Stromal cell of bone marrow (primary cell): Measurements from ENCODE around the gene VOPP1.
"Not testable (repeated sequence)": the region's sequence is repeated elsewhere in the genome, so short reads cannot be mapped to it uniquely, and the experiment has no call there.

Experiments
- DNase-seq: peaks from one replicate; pipeline ENCODE4 v3.0.0-alpha.2; 2012; ENCODE audit warnings: low read depth

Gene VOPP1

DNA sequence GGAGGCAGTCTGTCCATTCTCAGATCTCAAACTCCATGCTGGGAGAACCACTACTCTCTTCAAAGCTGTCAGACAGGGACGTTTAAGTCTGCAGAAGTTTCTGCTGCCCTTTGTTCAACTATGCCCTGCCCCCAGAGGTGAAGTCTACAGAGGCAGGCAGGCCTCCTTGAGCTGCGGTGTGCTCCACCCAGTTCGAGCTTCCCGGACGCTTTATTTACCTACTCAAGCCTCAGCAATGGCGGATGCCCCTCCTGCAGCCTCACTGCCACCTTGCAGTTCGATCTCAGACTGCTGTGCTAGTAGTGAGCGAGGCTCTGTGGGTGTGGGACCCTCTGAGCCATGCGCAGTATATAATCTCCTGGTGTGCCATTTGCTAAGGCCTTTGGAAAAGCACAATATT lies 10.4 kb upstream of the VOPP1 start:
- DNase-seq: not testable (repeated sequence)

DNA sequence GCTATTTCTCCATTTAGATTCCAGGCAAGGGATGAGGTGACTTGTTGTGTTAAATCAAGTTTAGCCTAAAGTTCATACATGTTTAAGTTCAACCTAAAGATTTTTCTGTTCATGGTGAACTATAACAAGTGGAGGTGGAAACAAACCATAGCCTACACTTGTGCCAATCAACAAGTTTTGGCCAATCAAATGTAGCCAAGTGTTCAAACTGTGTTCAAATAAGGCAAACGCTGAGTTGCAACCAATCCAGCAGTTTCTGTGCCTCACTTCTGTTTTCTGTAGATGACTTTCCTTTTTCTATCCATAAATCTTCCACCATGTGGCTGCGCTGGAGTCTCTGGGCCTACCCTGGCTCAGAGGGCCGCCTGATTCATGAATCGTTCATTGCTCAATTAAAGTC lies 4.5 kb upstream of the VOPP1 start:
- no peak for DNase-seq

DNA sequence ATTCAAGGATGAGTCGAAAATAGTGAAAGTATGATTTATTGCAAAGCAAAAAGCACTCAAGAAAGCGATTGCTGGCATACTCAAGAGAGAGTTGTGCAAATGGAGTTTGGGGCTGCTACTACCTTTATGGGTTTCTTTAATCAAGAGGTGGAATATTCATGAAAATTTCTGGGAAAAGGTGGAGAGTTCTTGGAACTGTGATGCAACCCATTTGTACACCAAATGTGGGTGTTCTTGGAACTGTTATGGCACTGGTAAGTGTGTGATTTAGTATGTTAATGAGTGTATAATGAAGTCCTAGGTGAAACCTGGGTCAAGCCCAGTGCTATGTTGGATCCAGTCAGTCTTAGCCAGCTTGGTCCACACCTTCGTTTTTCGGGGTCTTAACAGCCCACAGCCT lies 3.4 kb upstream of the VOPP1 start:
- no peak for DNase-seq

DNA sequence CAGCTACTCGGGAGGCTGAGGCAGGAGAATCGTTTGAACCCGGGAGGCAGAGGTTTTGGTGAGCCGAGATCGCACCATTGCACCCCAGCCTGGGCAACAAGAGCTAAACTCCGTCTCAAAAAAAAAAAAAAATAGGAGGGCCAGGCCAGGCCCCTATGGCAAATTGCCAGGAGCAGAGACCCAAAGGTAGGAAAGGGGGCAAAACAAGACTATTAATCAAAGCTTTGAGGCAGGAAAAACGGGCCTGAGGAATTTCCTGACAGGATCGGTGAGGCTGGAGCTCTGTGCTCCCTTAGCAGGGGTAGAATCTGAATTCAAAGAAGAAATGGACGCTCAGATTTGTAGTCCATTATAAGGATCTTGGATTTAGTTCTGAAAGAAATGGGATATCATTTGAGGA lies 2.8 kb upstream of the VOPP1 start:
- DNase-seq: no peak

DNA sequence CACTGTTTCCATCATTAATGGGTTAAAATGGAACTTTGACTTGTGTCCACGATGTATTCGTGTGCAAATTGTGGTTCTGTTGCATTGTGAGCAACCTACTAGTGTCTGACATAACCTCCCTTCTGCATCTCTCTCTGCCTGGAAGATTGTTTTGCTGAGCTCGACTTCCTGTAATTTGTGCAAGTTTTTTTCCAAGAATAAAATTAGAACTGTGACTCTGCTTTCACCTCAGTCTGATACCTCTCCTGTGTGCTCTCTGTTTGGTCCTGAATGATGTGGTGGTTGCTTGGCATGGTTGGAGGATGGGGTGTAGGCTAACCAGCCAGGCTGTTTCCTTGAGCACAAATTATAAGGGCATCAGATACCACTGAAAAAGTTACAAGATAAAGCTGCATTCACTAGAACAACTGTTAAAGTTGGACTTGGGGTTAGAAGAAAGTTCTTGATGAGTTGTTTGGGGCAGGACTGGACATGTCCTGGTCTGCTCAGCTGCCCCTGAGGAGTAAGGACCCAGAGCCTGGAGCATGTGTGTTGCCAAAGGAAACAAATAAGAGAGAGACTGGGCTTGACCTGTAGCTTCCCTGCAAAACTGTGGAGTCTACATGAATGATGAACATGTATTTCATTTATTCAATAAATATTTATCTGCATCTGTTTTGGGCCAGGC lies 1.9 kb upstream of the VOPP1 start:
- DNase-seq: peak; percentile 24

DNA sequence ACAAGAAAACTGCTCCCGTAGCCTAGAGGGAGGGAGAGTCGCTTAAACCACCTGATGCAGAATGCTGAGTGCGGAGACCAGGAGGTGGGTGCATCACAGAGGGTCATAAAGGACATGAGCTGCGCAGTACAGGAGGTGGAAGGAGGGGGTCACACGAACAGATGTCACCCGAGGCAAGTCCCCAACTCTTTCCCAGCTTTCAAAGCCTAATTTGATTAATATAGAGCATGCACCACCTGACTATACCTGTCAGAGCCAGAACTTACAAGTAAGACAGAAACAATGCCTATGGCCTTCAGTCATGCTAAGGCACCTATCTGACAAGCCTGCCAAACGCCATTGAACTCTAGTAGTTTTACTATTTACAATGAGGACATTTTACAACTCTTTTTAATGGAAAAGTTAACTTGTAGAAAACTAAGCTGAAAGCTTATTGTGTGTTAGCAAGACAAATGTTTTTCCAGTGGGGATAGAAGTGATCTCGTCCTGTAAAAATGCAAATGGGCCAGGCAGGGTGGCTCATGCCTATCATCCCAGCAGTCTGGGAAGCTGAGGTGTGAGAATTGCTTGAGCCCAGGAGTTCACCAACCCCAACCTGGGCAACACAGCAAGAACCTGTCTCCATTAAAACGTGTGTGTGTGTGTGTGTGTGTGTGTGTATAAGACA lies 1.1 kb upstream of the VOPP1 start:
- no peak for DNase-seq

DNA sequence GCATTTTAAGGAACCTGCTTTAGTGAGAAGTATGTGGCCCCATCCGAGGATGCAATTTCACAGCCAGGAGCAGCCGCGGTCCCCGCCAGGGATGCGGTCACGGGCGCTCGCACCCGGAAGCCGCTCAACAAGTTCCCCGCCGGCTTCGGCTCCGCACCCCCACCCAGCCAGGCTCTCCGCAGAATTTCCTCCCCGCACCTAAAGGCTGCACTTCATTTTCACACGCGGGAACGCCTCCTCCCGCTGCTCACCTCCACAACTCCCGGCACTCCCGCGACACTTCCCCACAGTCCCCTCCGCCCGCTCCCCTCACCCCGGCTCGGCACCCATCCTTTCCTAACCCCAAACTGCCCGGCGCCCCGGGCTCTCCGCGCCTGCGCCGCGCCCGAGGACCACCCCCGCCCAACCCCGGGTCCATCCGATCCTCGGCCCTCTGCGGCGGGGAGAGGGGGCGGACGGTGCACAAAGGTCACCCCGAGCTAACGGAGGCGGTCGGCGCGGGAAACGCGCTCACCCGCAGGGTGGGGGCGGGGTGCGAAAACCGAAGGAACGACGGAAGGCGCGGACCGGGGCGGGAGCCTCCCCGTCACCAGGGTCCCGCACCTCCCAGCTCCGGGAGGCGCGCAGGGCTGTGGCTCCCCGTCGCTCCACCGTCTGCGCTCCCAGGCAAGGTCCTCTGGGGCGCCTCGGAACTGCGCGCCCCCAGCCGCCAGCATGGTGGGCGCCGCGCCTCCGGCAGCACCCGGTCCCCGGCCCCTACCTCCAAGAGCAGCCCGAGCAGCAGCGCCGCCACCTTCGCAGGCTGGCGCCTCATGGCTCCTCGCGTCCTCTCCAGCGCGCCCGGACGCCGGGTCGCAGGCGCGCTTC lies 558 bp downstream of the VOPP1 start:
- DNase-seq: no peak

DNA sequence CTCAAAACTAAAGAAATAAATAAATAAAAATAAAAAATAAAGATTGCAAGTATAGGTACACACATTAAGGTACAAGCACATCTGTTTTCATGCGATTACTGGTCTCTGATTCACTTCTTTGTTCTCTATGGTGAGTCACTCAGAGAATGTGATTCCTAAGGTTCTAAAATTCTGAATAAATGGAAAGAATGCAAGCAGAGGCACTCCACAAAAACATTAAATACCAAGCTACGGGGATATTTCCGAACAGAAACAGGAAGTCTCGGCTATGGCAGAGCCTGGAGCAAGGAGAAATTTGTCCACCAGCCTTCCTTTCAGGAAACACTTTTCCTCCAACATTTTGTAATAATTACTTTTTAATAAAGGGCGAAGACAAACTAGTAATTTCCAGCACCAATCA lies 1.4 kb downstream of the VOPP1 start:
- no peak for DNase-seq

DNA sequence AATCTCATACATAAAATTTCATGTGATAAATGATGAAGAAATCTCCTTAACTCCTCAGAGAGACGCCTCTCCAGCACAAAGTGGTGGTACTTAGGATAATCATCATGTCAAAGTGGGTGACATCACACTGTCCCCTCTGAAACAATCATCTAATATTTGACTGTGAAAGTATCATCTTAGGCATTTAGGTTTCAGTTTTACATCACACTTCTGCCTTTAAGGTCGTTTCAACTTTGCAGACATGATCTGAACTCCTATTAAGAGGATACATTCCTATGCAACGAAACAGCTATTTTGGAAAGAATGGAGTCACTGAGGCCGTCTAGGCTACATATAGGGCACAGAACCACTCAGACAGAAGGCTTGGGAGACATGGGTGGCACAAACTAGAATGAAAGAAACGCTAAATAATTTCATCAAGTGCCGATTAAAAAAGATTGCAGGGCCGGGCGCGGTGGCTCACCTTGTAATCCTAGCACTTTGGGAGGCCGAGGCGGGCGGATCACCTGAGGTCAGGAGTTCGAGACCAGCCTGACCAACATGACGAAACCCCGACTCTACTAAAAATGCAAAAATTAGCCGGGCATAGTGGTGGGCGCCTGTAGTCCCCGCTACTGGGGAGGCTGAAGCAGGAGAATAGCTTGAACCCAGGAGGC lies 2.0 kb downstream of the VOPP1 start:
- DNase-seq: no peak

DNA sequence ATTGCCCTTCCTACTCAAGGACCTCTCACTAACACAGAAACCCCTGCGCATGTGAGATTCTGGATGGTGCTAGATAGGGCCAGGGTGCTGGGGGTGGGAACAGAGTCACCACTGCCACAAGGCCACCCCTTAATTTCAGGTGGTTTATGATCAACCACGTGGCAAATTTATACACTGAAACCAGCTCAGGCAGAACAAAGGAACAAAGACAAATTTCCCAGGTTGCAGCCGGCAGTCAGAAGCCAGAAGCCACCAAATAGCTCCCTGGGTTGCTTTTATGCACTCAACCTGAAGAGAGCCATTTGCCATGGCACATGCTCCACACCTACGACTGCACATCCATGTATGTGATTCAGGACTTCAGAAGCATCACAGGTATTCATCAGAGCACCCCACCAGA lies 2.5 kb downstream of the VOPP1 start:
- no peak for DNase-seq

DNA sequence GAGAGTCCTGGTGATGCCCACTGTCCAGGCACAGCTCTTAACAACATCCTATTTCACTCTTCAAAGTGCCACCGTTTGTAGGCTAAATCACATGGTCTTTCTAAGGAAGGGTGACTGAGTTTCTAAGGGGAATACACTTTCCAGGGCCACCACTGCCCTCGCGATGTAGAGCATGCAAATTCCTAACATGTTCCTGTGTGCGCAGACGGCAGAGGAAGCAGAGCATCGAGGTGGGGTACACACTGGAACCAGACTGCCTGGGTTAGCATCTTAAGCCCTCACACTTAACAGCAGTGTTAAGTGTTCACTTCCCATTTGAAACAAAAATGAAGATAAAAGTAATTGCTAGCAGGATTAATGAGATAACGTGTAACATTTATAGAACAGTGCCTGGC lies 3.0 kb downstream of the VOPP1 start:
- no peak for DNase-seq

DNA sequence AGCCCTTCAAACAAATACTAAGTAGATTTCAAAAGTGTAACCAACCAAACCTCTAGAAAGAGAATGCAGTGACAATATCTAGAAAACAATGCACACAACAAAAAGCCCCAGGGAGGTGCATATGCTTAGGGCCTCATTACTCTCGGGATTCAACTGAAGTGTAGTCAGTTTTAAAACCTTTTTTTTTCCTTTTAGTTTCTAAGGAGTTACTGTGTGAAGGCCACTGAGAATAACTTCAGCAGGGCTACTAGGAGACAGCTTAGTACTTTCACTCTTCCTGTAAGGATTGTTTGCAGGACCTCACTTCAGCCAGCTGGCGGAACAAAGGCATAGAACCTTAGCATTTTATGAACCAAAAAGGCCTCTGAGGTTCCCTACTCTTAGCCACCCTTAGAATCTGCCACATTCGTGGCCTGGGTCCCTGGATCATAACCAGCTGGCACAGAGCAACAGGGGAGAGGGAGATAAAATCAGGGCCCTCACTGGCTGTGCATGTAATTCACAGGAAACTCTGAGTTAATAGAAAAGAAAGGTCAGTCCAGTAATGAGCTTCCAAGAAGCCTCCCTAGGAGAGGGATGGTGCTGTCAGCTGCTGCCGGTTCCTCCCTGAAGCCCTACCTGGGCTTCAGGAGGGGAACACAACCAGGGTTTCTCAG lies 3.6 kb downstream of the VOPP1 start:
- no peak for DNase-seq

DNA sequence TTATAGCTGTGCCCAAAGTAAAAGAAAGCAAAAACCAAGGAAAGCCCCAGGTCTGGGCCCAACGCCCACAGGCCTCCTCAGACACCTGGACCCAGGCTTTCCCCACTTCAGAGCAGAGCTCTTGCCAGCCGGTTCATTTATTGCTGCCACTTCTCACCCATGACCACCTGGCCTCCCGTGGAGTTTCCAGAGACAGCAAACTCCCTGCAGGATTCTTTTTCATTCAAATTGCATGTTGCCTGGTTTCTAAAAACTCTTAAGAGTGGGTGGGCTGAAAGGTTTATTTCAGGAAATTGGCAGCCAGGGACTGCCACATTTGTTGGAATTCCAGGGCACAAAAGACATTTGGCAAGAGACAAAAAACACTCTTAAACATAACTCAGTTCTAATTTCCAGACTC lies 4.7 kb downstream of the VOPP1 start:
- no peak for DNase-seq

DNA sequence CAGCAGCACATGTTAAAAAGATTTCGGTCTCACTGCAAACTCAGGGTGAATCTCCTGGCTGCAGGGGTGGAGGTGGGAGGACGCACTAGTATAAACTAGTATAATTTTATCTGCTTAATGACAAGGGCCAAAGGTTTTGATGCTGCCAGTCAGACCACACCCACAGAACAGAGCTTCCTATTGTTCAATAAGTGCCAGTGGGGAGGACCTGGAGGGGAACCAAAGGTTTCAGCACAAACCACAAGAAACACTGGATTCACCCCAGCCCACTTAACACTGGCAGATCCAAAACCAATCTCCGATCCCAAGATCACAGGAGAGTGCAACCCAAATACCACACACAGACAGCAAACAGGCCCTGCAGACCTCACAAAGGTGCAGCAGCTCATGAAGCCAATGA lies 6.6 kb downstream of the VOPP1 start:
- no peak for DNase-seq

DNA sequence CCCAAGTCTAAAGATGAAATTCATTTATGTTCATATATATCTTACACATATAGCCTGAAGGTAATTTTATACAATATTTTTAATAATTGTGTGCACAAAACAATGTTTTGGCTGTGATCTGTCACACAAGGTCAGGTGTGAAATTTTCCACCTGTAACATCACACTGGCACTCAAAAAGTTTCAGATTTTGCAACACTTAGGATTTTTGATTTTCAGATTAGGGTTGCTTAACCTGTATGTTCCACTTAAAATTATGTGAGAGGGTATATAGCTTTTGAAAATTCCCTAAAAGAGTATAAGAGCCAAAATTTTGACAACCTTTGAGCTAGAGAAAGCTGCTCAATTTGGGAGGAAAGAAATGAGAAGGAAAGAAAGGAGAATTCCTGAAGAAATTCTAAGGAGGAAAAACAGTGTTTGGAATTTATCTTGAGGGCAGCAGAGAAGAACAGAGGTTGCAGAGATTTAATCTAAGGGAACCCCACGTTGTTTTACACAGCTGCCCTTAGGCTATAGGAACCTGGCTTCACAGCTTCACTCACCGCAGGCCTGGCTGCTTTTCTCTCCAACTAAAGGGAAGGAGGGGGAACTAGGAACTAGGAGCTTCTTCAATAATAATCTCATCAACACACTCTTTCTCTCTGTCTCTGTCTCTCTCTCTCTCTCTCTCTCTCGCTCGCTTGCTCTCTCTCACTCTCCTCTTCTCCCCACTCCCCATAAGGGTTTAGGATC lies 8.5 kb downstream of the VOPP1 start:
- DNase-seq: no peak

DNA sequence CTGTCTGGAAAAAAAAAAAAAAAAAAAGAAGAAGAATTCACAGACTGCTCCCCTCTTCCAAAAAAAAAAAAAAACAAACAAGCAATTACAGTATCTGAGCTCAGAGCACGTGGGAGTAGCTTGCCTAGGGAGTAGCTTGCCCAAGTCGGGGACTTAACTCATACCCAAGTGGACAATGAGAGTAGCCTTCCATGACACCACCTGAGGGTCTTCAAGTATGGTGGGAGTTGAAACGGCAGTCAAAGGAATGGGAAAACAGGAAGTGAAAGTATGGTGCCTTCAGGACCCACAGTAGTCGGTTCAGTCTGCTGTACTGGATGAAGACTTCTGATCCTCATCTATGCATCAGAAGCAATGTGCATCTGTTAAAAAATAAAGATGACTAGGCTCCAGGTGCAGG lies 10.6 kb downstream of the VOPP1 start:
- no peak for DNase-seq

DNA sequence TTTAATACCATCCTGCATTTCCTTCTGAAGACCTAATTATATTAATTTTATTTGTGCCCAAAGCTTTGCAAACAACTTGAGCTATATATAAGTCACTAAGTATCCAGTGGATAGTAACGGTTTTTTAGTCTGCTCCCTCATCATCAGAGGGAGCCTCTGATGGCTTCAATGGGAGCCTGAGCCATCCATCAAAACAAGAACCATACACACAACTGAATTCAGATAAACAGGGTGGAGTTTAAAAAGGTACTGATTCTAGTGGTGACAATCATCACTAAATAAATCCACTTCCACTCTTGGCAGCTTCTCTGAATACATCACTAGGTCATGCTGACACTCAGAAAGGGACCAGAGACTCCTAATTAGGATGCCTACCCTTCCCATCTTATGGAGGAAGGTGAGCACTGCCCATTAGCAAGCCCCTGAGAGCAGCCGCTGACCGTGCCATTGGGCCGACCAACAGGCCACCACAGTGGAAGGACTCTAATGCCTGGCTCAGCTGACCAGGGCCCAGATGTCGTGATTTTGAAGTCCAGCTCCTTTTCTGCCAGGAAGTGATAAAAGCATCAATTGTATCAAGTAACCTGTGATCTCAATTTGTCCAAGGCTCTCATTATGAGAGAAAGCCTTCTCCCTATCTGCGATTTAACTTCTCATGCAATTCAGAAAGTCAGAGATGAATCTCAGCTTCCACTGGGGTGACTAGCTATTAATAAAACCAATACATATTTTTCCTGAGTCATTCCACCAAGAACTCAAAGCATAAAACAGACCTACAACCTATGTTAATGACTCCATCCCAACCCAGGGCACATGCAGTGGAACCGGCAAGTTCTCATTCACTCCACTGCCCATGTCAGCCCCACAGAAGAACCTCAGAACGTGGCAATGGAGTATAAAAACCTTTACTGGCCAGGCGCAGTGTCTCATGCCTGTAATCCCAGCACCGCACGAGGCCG lies 13.1 kb downstream of the VOPP1 start:
- no peak for DNase-seq

DNA sequence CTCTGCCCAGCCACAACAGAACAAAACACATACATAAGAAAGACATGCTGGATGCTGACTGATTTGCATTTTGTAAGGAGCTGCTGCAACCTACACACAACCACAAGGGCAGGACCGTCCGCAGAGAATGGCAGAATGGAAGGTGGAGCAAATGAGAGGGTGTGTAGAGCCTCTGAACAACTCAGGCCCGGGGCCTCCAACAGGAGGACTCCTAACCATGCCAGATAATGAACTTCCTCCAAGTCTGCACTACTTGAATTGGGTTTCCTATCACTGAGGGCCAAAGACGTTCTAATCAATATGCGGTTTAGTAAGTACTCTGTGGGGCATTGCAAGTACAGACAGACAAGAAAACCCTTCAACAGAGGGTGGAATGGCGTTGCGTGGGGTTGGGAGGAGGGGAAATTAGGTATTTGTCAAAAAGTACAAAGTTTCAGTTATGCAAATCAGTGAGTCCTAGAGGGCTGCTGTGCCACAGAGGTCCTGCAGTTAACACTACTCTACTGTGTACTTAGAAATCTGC lies 14.6 kb downstream of the VOPP1 start:
- DNase-seq: no peak

DNA sequence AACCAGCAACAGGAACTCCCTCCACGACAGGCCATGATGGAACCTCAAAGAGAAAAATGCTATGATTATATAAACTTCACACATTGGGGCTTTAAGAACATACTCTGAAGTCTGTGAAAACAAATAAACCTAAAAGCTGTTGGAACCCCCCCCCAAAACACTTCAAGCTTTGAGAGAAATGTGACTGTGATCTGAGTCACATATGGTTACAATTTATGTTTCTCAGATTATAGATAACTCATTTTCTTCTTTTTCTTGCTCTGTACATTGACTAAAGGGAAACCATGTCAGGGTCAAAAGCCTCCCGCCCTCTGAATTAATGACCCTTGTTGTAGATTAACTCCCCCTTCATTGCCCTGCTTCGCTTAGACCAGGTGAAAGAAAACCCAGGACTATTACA lies 15.8 kb downstream of the VOPP1 start:
- DNase-seq: no peak

DNA sequence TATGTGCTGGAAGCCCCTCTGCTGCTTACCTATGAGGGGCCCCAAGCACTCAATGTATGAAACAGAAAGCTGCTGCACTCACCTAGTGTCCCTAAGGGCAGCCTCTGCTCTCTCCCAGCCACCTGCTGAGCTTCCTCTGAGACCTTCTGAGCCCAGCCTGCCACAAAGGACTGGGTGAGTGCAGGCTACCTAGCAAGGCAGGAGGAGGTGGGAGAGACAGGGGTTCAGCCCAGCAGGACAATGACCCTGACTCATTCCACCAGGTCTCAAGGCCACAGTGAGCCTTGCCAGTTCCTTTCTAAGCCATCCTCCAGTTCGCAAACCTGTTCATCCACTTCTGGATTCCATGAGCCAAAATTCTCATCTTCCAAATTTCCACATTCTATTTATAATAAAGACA lies 16.3 kb downstream of the VOPP1 start:
- no peak for DNase-seq
